Stimulated activated CD8-positive, alpha-beta memory T cell treated with anti-CD3 and anti-CD28 coated beads, Interleukin-4, amount 100 ng/mL, for 1 hour (primary cell): ENCODE data around the gene ATP5PO.

Experiments used
- DNase-seq, 2 donors: peaks; one replicate each; pipeline ENCODE4 v3.0.0-alpha.2; 2020; ENCODE audit warnings: low read depth in 2 of 2, low spot score in 1 of 2

Gene ATP5PO

GRCh38 chr21:33915368-33916199 lies at the start of gene ATP5PO:
Gene ATP5PO, minus strand, starts transcription at chr21:33915804. Its CDS starts 41 bp downstream, at chr21:33915763.
- peak; percentile 83 to 95 for DNase-seq

DNA sequence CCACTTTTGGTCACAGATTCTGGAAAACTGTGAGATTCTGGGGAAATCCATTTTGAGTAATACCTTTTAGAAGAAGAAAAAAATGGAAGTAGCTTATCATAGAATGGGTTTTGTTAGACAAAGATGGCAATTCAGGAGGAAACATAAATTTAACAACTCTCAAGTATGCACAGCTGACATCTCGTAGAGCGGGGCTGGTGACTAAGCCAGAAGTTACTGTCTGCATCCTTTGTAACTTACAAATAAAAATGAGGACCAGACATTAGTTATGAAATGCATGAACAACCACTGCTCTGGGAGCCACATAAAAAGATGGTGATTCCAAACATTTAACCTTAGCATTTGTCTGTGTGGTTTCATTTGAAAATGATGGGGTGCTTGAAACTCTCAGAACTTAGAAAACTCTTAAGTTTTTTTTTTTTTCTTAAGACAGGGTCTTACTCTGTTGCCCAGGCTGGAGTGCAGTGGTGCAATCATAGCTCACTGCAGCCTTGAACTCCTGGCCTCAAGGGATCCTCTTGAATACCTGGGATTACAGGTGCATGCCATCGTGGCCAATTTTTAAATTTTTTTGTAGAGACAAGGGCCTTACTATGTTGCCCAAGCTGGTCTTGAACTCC lies 49.2 kb upstream of the ATP5PO start:
- DNase-seq, result no peak

DNA sequence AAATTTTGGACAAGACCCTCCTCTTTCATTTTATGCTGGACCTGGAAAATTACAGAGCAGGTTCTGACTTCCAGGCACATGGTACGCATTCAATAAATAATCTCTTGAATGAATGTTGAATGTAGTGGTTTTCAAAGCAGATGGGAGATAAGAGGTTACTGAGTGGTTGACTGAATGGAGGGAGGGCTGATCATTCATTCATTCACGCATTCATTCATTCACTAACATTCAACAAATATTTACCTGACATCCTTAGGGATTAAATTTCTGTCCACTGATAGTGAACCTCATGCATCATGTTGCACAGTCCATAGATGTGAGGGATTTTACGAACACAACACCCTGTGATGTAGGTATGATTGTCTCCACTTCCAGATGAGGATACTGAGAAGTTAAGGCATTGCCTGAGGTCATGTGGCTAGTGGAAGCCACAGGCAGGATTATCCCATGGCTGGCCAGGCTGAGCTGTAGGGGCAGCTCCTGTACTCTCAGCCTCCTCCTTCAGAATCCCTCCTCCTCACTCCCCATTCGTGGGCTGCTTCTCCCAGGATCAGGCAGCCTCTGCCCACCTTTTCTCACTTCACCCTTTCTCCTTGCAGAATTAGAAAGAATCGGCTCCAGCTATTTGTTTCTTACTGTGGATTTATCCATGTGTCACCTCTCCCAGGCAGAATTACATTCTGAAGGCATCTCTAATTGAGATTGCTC lies 48.4 kb upstream of the ATP5PO start:
- DNase-seq, result no peak

- no peak for DNase-seq
Observed at GRCh38 chr21:33962290-33962689, 46.7 kb upstream of the ATP5PO start.

- DNase-seq, result no peak
Observed at GRCh38 chr21:33961061-33961460, 45.5 kb upstream of the ATP5PO start.

- DNase-seq, result no peak
Observed at GRCh38 chr21:33959680-33960079, 44.1 kb upstream of the ATP5PO start.

DNA sequence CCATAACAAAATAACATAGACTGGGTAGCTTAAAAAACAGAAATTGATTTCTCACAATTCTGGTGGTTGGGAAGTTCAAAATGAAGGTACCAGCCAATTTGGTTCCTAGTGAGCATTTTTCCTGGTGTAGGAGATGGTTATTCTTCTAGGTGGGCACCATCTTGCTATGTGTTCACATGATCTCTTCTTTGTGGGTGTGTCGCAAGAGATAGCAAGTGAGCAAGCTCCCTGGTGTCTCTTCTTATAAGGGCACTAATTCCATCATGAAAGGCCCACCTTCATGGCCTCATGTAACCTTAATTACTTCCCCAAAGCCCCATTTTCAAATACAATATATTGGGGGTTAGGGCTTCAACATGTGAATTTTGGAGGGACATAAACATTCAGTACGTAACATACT lies 38.8 kb upstream of the ATP5PO start:
- DNase-seq, result no peak

GRCh38 chr21:33951276-33952178 lies 35.9 kb upstream of the ATP5PO start:
- DNase-seq, result no peak

DNA sequence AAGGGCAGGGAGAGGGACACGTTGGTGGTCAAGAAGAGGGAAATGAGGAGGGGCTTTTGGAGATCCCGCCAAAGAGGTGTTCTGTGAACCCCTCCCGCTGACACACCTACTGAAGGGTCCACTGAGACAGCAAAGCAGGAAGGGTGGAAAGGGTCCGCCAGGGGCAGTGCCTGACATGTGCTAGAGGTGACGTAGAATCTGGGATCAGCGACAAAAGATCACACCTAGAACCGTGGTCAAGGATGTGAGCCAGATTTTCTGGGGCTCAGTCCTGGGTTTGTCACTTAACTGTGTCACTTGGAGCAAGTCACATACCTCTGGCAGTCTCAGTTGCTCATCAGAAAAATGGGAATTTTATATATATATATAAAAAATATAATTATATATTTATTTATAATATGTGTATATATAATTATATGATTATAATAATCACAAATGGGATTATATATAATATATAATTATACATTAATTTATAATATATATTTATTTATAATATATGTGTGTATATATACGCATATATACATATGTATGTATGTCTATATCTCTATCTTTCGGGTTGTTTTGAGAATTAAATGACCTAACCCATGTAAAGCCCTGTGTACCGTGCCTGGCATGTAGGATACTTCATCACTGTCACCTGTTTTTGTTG lies 35.0 kb upstream of the ATP5PO start:
- no peak for DNase-seq

DNA sequence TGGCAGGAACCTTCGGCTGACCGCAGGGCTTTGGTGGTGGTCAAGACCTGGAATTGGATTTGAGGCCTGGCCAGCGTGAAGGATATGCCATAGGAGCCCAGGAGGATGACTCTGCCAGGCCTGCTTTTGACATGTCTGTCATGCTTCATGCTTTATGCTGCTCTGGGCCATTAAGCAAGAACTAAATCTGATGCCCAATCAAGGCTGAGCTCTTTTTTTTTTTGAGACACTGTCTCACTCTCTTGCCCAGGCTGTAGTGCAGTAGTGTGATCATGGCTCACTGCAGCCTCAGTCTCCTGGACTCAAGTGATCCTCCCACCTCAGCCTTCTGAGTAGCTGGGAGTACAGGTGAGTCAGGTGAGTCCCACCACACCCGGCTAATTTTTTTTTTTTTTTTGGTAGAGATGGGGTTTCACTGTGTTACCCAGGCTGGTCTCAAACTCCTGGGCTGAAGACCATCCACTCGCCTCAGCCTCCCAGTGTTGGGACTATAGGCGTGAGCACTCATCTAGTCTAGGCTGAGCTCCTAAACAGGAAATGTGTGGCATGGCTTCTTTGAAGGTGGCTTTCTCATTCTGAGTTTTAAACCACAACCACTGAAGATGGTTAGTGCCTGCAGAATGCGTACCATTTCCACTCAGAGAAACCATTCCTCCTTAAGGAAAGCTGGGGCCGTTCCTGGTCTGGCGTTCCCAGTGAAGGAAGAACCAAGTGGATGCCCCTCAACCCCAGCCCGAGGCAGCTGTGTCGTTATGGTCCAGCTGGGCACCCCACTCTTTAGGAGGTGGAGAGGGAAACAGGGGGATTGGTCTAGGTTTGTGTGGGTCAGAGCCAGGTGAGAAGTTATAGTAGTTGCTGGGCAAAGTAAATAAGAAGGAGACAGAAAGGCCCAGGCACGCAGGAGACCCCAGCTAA lies 34.2 kb upstream of the ATP5PO start:
- DNase-seq, result no peak

GRCh38 chr21:33948951-33949444 lies 33.4 kb upstream of the ATP5PO start:
- no peak for DNase-seq

DNA sequence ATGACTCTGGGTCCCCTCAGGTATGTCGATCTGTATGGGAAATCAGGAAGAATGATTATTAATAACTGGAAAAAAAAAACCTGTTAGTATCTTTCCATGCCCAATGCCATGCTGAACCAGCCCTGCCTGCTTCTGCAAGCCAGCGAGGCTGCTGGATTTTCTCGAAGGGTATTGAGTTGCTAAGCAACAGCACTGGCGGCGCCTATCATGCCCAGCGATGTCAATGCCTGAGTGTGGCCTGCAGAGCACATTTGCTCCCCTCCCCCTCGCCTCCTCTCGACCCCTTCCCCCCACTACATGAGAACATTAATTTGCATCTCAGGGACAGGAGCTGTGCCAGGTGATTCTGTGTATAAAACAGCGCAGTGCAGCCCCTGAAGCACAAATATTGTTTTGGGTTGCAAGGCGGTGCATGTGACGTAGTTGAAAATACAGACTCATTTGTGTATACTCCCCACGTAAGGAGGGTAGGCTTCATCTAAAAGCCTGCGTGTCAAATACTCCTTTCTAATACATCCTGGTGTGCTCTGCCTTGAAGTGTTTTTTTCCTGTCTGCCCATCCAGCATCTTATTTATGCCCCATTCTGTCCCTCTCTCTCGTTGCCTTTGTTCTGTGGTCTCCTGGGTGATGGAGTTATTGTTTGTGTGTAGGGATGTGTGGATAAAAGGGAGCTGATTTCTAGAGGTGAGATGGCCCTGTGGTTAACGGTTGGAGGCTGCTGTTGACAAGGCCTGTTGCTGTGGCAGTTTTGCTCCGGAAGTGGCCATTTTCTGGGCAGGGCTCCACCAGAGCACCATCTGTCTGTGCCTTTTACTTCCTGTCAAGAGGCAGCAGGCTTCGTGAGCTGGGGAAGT lies 32.7 kb upstream of the ATP5PO start:
- DNase-seq, result peak; percentile 62 to 63

DNA sequence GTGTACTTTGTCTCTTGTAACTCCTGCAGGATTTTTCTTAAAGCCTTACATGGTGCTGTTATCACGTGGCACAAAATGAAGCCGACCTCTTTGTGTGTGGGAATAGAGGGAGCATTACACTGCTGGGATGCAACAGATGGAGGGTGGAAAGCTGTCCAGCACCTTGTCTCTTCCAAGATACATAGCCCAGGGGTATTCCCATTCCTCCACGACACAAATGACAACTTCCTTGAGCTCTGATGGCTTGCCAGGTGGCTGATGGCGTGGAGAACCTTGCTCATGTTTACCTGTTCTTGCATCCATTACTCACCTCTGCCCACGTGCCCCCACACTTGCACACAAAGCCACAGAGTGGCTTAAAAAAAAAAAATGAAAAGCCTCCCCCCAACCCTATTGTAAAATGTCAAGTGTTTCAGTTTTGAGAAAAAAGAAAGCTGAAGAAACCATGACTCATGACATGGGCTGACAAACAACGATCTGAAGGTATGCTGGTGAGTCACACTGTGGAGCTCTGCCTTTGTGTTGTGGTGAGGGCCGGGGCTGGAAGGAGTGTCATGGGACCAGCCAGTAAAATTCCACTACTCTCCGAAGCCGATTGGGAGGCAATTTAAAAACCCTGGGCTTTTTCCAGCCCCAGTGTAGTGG lies 32.0 kb upstream of the ATP5PO start:
- peak; percentile 56 to 65 for DNase-seq

- no peak for DNase-seq
Observed at GRCh38 chr21:33945652-33946270, 30.2 kb upstream of the ATP5PO start.

DNA sequence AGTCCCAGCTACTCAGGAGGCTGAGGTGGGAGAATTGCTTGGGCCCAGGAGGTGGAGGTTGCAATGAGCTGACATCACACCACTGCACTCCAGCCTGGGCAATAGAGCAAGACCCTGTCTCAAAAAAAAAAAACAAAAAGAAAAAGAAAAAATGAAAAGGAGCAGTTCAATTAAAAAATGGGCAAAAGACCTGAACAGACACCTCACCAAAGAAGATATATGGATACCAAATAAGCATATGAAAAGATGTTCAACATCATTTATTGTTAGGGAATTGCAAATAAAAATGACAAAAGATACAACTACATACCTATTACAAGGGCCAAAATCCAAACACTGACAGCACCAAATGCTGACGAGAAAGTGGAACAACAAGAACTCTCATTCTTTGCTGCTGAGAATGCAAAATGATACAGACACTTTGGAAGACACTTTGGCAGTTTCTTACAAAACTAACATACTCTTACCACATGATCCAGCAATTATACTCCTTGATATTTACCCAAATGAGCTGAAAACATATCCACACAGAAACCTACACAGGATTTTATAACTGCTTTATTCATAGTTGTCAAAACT lies 28.7 kb upstream of the ATP5PO start:
- no peak for DNase-seq

DNA sequence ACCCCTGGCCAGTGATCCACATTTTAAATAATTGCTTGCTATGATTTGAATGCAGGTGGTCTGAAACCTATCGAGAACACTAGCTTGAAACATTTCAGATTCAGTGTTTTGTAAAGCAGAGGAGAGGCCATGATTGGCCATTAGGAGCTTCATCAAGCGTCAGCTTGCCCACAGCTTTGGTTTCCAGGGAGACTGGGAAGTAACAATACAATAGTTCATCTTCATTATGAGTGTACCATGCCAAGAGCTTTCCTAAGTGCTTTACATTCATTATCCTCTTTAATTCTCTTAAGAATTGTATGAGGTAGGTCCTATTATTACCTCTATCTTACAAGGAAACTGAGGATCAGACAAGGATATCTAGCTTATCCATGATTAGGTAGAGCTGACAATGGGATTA lies 27.7 kb upstream of the ATP5PO start:
- no peak for DNase-seq

GRCh38 chr21:33942426-33942825 lies 26.8 kb upstream of the ATP5PO start:
- no peak for DNase-seq
